Peyer's patch (tissue), 4 donors: ENCODE measurements around the gene UNCX. TPM values are rescaled to one million over a fixed set of nuclear protein-coding genes. Genes with fewer than 3 reads are reported as not detected.

Experiments used
- DNase-seq, 3 donors: peaks; one replicate each; pipeline ENCODE4 v3.0.0-alpha.2; 2017 to 2019
- H3K27ac ChIP-seq, 4 donors: fragments of 200-600 bp; sonication (generic); one replicate each; pipeline ENCODE4 v1.5.1; 2016 to 2019
- H3K27me3 ChIP-seq, 2 donors: fragments of 200-600 bp; sonication (generic); one replicate each; pipeline ENCODE4 v1.5.1; 2019
- H3K36me3 ChIP-seq, 3 donors: fragments of 200-600 bp; sonication (generic); one replicate each; pipeline ENCODE4 v1.5.1; 2016 to 2019
- H3K4me1 ChIP-seq, 4 donors: fragments of 200-600 bp; sonication (generic); one replicate each; pipeline ENCODE4 v1.5.1; 2016 to 2019
- H3K4me3 ChIP-seq, 4 donors: fragments of 200-600 bp; sonication (generic); 1 replicate in 3 of 4; 2 replicates in 1 of 4; pipeline ENCODE4 v1.5.1; 2016 to 2019; ENCODE audit warnings: mild to moderate bottlenecking in 1 of 4
- H3K9me3 ChIP-seq, 4 donors: fragments of 200-600 bp; sonication (generic); one replicate each; pipeline ENCODE4 v1.5.1; 2016 to 2019; ENCODE audit warnings: mild to moderate bottlenecking in 1 of 4
- CTCF ChIP-seq, 6 experiments: fragments of 450-650 bp in 4 of 6; fragments of 200-600 bp in 2 of 6; sonication (generic) in 1 of 6; IDR thresholded peaks; one replicate each; pipeline ENCODE4 v1.5.1; 2017 to 2019; ENCODE audit warnings: antibody characterized with exemption in 6 of 6, mild to moderate bottlenecking in 3 of 6, moderate library complexity in 1 of 6
- POLR2A ChIP-seq, 2 donors: fragments of 450-650 bp; IDR thresholded peaks; one replicate each; pipeline ENCODE4 v1.5.1; 2017; ENCODE audit warnings: antibody characterized with exemption in 2 of 2, mild to moderate bottlenecking in 2 of 2, moderate library complexity in 2 of 2
- total RNA-seq, 4 donors: library from RNA; depleted of rRNA; stranded (reverse); fragments of >200 nt; gene quantifications; one replicate each; pipeline ENCODE4 v1.1.0, GENCODE V29; 2016

Gene UNCX
- total RNA-seq, 4 donors from 2014 or later: not detected

- no peak for DNase-seq
- H3K9me3 ChIP-seq: no peaks in the 10 kb centered on the region
- no peak overlapping the region for H3K4me3 ChIP-seq
- no peaks in the 10 kb centered on the region for H3K27me3 ChIP-seq
- no peaks in the 10 kb centered on the region for H3K36me3 ChIP-seq
- no peak for TF ChIP-seq CTCF (IDR thresholded peaks at IDR 0.05)
- no peak for TF ChIP-seq POLR2A (IDR thresholded peaks at IDR 0.05)
- H3K4me1 ChIP-seq: no peaks in the 10 kb centered on the region
- no peak overlapping the region for H3K27ac ChIP-seq
Measured at GRCh38 chr7:1283337-1283736, 50.7 kb downstream of the UNCX start.

GRCh38 chr7:1283941-1284742 lies 51.5 kb downstream of the UNCX start:
- no peaks in the 10 kb centered on the region for H3K36me3 ChIP-seq
- no peak for TF ChIP-seq CTCF (IDR thresholded peaks at IDR 0.05)
- no peak for TF ChIP-seq POLR2A (IDR thresholded peaks at IDR 0.05)
- no peaks in the 10 kb centered on the region for H3K9me3 ChIP-seq
- H3K27ac ChIP-seq: no peak overlapping the region
- no peaks in the 10 kb centered on the region for H3K4me1 ChIP-seq
- H3K4me3 ChIP-seq: no peak overlapping the region
- H3K27me3 ChIP-seq: no peaks in the 10 kb centered on the region
- DNase-seq: no peak

- no peaks in the 10 kb centered on the region for H3K4me1 ChIP-seq
- no peak overlapping the region for H3K27ac ChIP-seq
- DNase-seq: no peak
- no peaks in the 10 kb centered on the region for H3K9me3 ChIP-seq
- no peaks in the 10 kb centered on the region for H3K27me3 ChIP-seq
- no peak for TF ChIP-seq CTCF (IDR thresholded peaks at IDR 0.05)
- no peak for TF ChIP-seq POLR2A (IDR thresholded peaks at IDR 0.05)
- no peaks in the 10 kb centered on the region for H3K36me3 ChIP-seq
- no peak overlapping the region for H3K4me3 ChIP-seq
Measured at GRCh38 chr7:1284743-1285458, 52.2 kb downstream of the UNCX start.

- Histone ChIP-seq H3K36me3 (no peaks in the 10 kb centered on the region), H3K27me3 (no peaks in the 10 kb centered on the region), H3K4me1 (peaks cover 0 to 5% (median 0%) of the 10 kb centered on the region in 4 donors), H3K9me3 (no peaks in the 10 kb centered on the region), H3K27ac (no peak overlapping the region), H3K4me3 (no peak overlapping the region)
- no peak for TF ChIP-seq CTCF (IDR thresholded peaks at IDR 0.05)
- TF ChIP-seq POLR2A (IDR thresholded peaks at IDR 0.05): no peak
- DNase-seq: no peak
Measured at GRCh38 chr7:1285556-1286301, 53.1 kb downstream of the UNCX start.

Other genes starting within 250 kb of the UNCX start
- gene CYP2W1, start 249.7 kb upstream of the UNCX start, total RNA-seq: 10 to 100 TPM in 1 of 4 donors, 1 to 10 TPM in 2, not detected in 1; 2.3 to 23.1 (median 2.5) TPM
- gene GPR146, start 188.3 kb upstream of the UNCX start, total RNA-seq: 10 to 100 TPM in 1 of 4 donors, 1 to 10 TPM in 3; 1.4 to 13.2 (median 4.4) TPM
- gene GPER1, start 144.8 kb upstream of the UNCX start, total RNA-seq: 1 to 10 TPM in 3 of 4 donors, under 1 TPM in 1; 0.53 to 8.3 (median 2.1) TPM
- gene ZFAND2A, start 72.7 kb upstream of the UNCX start, total RNA-seq: 10 to 100 TPM; 16.0 to 30.5 (median 24.8) TPM
- 100 to 1,000 TPM; 111 to 272 (median 209) TPM for gene MICALL2, start 226.6 kb downstream of the UNCX start, total RNA-seq